Measurements from ENCODE around the gene UHMK1. TPM values are rescaled to one million over a fixed set of nuclear protein-coding genes. Genes with fewer than 3 reads are reported as not detected.
"Not testable (repeated sequence)": the region's sequence is repeated elsewhere in the genome, so short reads cannot be mapped to it uniquely, and the experiment has no call there.

The UHMK1 gene
- total RNA-seq: 64.7 and 66.3 TPM in 2 replicates

GRCh38 chr1:162497723-162498495 is at the start of gene UHMK1:
UHMK1 (plus strand) TSS chr1:162497818; CDS start chr1:162498001, 183 bp downstream.
- intact Hi-C loops (cut with micrococcal nuclease): loop anchor here (1.0 to 2.0 kb wide), 2 partner anchors 63 to 823 kb away; partner anchors contain the start of genes NUF2 and UAP1

DNA sequence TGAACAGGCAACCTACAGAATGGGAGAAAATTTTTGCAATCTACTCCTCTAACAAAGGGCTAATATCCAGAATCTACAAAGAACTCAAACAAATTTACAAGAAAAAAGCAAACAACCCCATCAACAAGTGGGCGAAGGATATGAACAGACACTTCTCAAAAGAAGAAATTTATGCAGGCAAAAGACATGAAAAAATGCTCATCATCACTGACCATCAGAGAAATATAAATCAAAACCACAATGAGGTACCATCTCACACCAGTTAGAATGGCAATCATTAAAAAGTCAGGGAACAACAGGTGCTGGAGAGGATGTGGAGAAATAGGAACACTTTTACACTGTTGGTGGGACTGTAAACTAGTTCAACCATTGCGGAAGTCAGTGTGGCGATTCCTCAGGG is 43.3 kb upstream of the UHMK1 start:
- intact Hi-C loops (cut with micrococcal nuclease): not testable (repeated sequence)

DNA sequence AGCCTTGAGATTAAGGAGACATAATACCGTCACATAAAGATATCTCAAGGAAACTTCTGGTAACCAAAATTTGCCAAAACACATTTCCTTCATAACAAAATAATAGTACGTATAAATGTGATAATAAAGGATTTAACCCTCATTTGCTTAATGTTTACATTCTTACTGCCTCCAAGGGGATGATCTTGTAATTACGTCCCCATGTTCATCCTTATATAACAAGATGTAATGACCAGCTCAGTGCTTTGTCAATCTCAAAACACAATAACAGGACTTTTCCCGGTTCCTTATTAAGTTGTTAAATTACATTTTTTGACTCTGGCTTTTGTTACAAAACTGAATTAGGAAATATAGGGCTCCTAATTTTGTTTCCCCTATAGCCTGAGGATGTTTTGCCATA is 41.3 kb upstream of the UHMK1 start:
- intact Hi-C loops (cut with micrococcal nuclease): no loop called here

DNA sequence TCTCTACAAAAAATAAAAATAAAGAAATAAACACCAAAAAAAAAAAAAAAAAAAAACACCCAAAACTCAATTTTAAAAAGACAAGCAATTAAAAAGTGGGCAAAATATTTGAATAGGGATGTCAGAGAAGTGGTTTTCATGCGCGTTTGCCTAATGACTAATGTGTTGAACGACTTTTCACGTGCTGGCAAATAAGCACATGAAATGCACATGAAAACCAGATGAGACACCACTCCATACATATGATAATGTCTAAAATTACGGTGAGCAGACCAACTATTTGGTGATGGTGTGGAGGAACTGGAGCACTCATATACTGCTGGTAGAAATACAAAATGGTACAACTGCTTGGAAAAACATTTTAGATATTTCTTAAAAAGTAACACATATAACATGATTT is 39.4 kb upstream of the UHMK1 start:
- intact Hi-C loops (cut with micrococcal nuclease): no loop called here

- intact Hi-C loops (cut with micrococcal nuclease): not testable (repeated sequence)
Measured at GRCh38 chr1:162462425-162462824, 35.2 kb upstream of the UHMK1 start.

GRCh38 chr1:162463021-162463420 is 34.6 kb upstream of the UHMK1 start:
- intact Hi-C loops (cut with micrococcal nuclease): no loop called here

DNA sequence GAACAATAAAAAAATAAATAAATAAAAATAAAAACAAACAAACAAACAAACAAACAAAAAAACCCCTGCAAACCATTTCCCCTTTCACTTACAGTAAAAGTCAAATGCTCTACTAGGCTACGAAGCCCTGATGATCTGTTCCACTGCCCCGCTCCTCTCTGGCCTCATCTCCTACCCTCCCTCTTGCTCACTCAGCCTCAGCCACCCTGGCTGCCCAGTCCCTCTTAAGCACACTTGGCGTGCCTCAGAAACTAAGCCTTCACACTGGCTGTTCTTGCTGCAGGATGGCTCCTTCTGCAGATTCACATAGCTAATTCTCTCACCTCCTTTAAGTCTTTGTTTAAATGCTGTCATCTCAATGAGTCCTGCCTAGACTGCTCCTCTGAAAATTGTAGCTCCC is 30.8 kb upstream of the UHMK1 start:
- intact Hi-C loops (cut with micrococcal nuclease): no loop called here

- intact Hi-C loops (cut with micrococcal nuclease): no loop called here
Measured at GRCh38 chr1:162470216-162470615, 27.4 kb upstream of the UHMK1 start.

DNA sequence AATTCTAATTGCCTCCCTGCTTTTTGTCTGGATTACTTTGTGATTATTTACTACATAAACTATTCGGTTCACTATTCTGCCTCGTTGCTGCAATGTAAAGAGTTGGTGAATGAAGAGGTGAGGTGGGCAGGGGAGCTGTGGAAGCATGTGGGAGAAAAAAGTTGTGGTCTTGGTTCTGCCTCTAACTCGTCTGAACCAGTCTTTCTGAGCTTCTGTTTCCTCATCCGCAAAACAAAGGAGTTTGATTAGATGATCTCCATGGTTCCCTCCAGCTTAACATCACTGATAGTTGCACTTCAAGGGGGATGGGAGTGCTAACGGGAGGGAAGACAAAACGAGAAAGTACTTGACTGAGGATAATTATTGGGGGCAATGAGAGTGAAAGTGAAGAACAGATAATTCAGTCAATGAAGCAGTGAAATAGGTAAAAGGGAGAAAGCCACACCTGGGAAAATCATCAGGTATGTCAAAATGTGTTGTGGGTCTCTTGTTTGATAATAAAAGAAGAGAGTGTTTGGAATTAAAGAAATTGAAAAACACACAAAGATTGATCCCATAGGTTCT is 26.2 kb upstream of the UHMK1 start:
- intact Hi-C loops (cut with micrococcal nuclease): no loop called here

- intact Hi-C loops (cut with micrococcal nuclease): no loop called here
Measured at GRCh38 chr1:162475089-162475488, 22.5 kb upstream of the UHMK1 start.

DNA sequence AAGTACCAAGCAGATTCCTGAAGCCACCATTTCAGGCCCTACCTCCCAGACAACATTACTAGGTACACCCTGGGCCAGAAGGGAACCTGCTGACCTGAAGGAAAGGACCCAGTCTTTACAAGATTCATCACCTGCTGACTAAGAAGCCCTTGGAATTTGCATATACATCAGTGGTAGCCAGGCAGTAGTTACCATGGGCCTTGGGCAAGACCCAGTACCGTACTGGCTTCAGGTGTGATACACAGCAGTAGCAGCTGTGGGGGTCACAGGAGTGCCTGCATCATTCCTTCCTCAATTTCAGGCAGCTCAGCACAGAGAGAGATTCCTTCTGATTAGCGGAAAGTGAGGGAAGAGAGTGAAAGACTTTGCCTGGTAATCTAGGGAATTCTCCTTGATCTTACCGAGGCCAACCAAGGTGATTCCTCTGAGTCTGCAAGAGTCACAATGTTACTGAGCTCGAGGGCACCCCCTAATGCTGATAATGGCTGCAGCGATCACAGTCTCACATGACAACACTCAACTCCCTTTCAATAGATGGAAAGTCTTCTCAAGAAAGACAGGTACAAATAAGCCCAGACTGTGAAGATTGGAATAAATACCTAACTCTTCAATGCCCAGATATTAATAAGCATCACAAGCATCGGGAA is 22.0 kb upstream of the UHMK1 start:
- intact Hi-C loops (cut with micrococcal nuclease): no loop called here

- intact Hi-C loops (cut with micrococcal nuclease): no loop called here
Measured at GRCh38 chr1:162476620-162477019, 21.0 kb upstream of the UHMK1 start.

DNA sequence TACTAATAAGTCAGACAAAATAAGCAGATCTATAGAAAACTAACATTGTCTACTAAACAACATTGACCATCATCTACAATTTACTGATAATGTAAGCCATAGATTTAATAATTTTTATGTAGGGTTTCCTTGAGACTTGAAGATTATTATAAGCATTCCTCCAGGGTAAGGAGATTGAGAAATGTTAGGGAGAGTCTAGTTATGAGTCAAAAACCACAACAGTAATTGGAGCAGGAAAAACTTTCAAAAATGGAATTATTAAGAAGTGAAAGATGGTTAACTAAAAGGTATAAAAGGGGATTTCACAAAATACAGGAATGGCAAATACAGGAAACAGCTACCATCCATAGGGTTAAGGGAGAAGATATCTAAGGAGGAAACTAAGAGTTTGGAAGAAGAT is 12.4 kb upstream of the UHMK1 start:
- intact Hi-C loops (cut with micrococcal nuclease): no loop called here

GRCh38 chr1:162487241-162487640 is 10.4 kb upstream of the UHMK1 start:
- intact Hi-C loops (cut with micrococcal nuclease): no loop called here

DNA sequence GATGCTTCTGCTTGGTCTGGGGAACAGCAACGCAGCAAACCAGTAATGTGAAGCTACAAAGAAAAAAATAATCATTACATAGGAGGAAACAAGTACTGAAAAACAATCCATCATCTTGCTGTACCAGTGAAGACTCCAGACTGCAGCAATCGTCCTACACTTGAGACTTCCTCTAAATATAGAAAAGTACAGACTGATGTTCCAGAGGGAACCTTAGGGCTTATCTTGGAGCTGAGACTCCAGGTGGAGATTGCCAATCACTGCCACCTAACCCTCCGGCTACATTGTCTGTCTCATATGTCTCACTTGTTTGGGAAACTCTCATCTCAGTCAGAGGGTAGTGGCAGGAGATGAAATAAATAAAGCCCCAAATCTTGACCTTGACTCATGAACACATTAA is 9.4 kb upstream of the UHMK1 start:
- intact Hi-C loops (cut with micrococcal nuclease): no loop called here

DNA sequence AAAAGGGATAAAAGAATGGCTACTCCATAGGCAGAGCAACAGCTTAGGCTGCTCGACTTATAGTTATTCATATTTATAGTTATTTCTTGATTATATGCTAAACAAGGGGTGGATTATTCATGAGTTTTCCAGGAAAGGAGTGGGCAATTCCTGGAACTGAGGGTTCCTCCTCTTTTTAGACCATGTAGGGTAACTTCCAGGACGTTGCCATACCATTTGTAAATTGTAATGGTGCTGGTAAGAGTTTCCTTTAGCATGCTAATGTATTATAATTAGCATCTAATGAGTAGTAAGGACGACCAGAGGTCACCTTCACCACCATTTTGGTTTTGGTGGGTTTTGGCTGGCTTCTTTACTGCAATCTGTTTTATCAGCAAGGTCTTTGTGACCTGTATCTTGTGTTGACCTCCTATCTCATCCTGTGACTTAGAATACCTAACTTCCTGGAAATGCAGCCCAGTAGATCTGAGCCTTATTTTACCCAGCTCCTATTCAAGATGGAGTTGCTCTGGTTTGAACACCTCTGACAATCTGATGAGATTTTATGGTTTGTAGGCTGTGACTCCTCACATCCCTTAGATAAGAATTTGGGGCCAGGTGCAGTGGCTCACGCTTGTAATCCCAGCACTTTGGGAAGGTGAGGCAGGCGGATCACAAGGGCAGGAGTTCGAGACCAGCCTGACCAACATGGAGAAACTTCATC is 1.9 kb upstream of the UHMK1 start:
- intact Hi-C loops (cut with micrococcal nuclease): loop anchor here (2.0 kb wide), 1 partner anchor 825 kb away; the partner anchor contains the start of gene NUF2

GRCh38 chr1:162497104-162497722 is 405 bp upstream of the UHMK1 start:
- intact Hi-C loops (cut with micrococcal nuclease): loop anchor here (1.0 to 2.0 kb wide), 2 partner anchors 64 to 824 kb away; partner anchors contain the start of genes NUF2 and UAP1

GRCh38 chr1:162498496-162498810 is 835 bp downstream of the UHMK1 start:
- intact Hi-C loops (cut with micrococcal nuclease): no loop called here

DNA sequence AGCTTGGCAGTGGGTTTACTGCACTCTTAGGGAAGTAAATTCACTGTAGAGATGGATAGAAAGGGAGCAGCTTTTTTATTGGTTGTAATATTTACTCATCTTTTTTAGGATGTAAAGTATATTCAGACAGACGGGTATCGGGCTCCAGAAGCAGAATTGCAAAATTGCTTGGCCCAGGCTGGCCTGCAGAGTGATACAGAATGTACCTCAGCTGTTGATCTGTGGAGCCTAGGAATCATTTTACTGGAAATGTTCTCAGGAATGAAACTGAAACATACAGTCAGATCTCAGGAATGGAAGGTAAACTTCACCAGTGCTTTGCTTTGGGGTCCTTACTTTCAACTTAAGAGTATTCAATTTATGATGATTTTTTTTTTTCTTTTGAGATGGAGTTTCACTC is 3.2 kb downstream of the UHMK1 start:
- intact Hi-C loops (cut with micrococcal nuclease): no loop called here

- intact Hi-C loops (cut with micrococcal nuclease): no loop called here
Measured at GRCh38 chr1:162502077-162502476, 4.5 kb downstream of the UHMK1 start.

DNA sequence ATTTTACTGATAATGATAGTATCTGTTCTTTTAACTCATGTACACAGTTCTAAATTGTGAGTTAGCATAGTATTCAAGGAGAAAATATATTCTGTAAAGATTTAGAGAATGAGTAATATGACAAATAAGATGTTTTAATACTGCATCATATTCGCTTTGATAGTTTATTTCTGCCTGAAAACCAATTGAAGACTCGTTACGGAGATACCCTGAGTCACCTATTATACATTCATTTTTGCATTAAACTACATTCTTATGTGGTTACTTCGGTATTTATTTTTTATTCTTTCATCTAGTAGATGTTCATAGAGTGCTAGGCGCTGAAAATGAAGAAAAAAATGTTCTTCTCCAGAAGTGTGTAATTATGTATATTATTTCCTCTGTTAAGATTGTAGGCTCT is 5.3 kb downstream of the UHMK1 start:
- intact Hi-C loops (cut with micrococcal nuclease): no loop called here
